Measurements from ENCODE around the gene RTN1. TPM values are rescaled to one million over a fixed set of nuclear protein-coding genes. Genes with fewer than 3 reads are reported as not detected.

Gene RTN1
- total and polyA plus RNA-seq, 9 of the 15 experiments (the other 6 are each of a cell fraction or from before 2014, with no cell fraction given), result 0.03 to 0.09 TPM; not detected in 7

- Histone ChIP-seq H4K20me1 (replicated peaks; ENCODE audit: control insufficient read depth, insufficient read depth, low read length) (no peaks in the 10 kb centered on the region), H3K4me1 (replicated peaks in 1 of 2; ENCODE audit: control insufficient read depth in 2 of 2, insufficient read depth in 2 of 2, low read length in 2 of 2) (peaks cover 0 to 6% of the 10 kb centered on the region in 2 experiments; a peak in 2 of 5 replicates), H3K9me1 (ENCODE audit: control insufficient read depth, insufficient read depth, low read length) (no peaks in the 10 kb centered on the region), H3K9ac (ENCODE audit: insufficient read depth in 1 of 2, low read depth in 2 of 2, low read length in 2 of 2) (no peak overlapping the region), H3K9me3 (replicated peaks; ENCODE audit: control insufficient read depth, insufficient read depth, low read depth, low read length) (no peaks in the 10 kb centered on the region), H2AFZ (ENCODE audit: low read depth, low read length) (no peak overlapping the region), H3K79me2 (ENCODE audit: control insufficient read depth, insufficient read depth, low read length) (no peaks in the 10 kb centered on the region), H3K36me3 (ENCODE audit: control insufficient read depth, insufficient read depth, low read length) (no peaks in the 10 kb centered on the region), H3K4me3 (no peak overlapping the region), H3K4me2 (ENCODE audit: insufficient read depth, low read length) (no peak overlapping the region), H3K27ac (ENCODE audit: extremely low read depth, low read depth, low read length) (no peak overlapping the region), H3K27me3 (ENCODE audit: control insufficient read depth in 2 of 2, insufficient read depth in 2 of 2, low read length in 2 of 2) (0 out of 5 replicates have a peak, but pooled peaks cover 0 to 5% of the 10 kb centered on the region in 2 experiments)
- in situ Hi-C loops (cut with MboI) (no loop called here), intact Hi-C loops (cut with micrococcal nuclease) (loop anchor here (5.0 kb wide), 3 partner anchors 267 to 537 kb away; partner anchors contain the start of gene DHRS7)
- no peak for DNase-seq (ENCODE audit: extremely low read depth in 1 of 4, low spot score in 3 of 4)
- ChIA-PET POLR2A (no interaction called here), CTCF (ENCODE audit: low intra/inter-chr PET ratio) (interaction anchor here (0.6 kb wide), 1 partner anchor 232 kb away, joined by 3 read pairs; no protein-coding TSS in a partner anchor)
- TF ChIP-seq RBM22 (IDR thresholded peaks at IDR 0.05; ENCODE audit: low read depth, low read length, poor library complexity, severe bottlenecking), result no peak
- TF ChIP-seq, protein P1, sequence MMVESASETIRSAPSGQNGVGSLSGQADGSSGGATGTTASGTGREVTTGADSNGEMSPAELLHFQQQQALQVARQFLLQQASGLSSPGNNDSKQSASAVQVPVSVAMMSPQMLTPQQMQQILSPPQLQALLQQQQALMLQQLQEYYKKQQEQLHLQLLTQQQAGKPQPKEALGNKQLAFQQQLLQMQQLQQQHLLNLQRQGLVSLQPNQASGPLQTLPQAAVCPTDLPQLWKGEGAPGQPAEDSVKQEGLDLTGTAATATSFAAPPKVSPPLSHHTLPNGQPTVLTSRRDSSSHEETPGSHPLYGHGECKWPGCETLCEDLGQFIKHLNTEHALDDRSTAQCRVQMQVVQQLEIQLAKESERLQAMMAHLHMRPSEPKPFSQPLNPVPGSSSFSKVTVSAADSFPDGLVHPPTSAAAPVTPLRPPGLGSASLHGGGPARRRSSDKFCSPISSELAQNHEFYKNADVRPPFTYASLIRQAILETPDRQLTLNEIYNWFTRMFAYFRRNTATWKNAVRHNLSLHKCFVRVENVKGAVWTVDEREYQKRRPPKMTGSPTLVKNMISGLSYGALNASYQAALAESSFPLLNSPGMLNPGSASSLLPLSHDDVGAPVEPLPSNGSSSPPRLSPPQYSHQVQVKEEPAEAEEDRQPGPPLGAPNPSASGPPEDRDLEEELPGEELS (CRISPR knock-in tag; IDR thresholded peaks at IDR 0.05; ENCODE audit: borderline replicate concordance), result no peak
- TF ChIP-seq FOS (IDR thresholded peaks at IDR 0.05; ENCODE audit: extremely low read depth, insufficient read length), result no peak
- TF ChIP-seq PTTG1 (tag; IDR thresholded peaks at IDR 0.05; ENCODE audit: low read depth), result no peak
- no peak for TF ChIP-seq GTF2F1 (IDR thresholded peaks at IDR 0.05; ENCODE audit: low read depth, low read length)
- no peak for TF ChIP-seq KHSRP (IDR thresholded peaks at IDR 0.05)
- no peak for TF ChIP-seq RBM17 (IDR thresholded peaks at IDR 0.05; ENCODE audit: borderline replicate concordance, low read depth, low read length)
- TF ChIP-seq MCM2 (IDR thresholded peaks at IDR 0.05; ENCODE audit: low read depth), result no peak
- no peak for TF ChIP-seq CBFB (CRISPR knock-in tag; IDR thresholded peaks at IDR 0.05)
- no peak for TF ChIP-seq ZBTB17 (CRISPR knock-in tag; IDR thresholded peaks at IDR 0.05)
- no peak for TF ChIP-seq ZFPM2 (CRISPR knock-in tag; IDR thresholded peaks at IDR 0.05)
- FAIRE-seq, result no peak
- no TSS peak for BruUV-seq (replicated peaks)
- WGBS (ENCODE audit: insufficient coverage, low coverage, missing lambda C conversion rate), result 4% methylated on average over 11 of the region's 57 CpGs
- ATAC-seq, result peak; percentile 35; the same call in 2 of the 3 replicates
Observed at GRCh38 chr14:59630288-59630963, 240.2 kb downstream of the RTN1 start.

Measured in K562 (cell line).